HG03354 (cell line): Measurements from ENCODE around the gene STKLD1.
"Not testable (repeated sequence)": the region's sequence is repeated elsewhere in the genome, so short reads cannot be mapped to it uniquely, and the experiment has no call there.

ENCODE experiments used
- ATAC-seq: cut with Tn5 transposase; IDR thresholded peaks from one replicate; pipeline ENCODE4 v1.9.1; 2021; ENCODE audit warnings: mild to moderate bottlenecking; ENCODE audit not compliant: unreplicated experiment, poor library complexity, severe bottlenecking

STKLD1 gene

DNA sequence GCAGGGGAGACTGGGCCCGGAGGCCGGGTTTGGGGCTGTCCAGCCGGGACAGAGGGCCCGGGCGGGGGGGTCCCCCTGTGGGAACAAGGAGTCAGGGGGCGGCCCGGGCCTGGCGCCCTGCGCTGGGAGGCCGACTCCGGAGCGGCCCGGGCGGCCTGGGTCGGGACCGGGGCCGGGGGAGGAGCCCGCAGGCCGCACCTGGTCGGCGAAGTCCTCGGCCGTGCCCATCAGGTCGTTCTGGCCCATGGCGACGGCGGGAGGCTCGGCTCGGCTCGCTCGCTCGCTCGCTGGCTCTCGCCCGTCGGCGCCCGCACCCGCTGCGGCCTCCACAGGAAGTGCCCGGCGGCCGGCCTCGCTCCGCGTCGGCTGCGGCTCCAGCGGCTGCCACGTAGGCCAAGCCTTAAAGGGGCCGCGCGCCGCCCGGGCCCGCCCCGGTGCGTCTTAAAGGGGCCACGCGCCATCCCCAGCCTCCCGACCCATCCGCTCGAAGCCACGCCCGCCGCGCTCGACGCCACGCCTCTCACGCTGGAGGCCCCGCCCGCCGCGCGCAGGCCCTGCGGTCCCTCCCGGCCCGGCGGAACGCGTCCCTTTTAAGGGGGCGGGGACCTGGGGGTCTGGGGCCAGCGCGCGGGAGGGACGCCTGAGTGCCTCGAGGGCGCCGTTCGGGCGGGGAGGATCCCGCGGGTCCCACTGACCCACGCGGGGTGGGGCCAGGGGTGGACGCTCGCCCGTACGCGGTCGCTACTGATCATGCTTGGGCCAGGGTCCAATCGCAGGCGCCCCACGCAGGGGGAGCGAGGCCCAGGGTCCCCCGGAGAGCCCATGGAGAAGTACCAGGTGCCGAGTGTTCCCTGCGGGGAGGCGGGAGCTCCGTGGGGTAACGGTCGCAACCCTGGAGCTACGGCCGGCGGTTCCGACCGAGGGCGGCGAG is at the start of gene STKLD1, which contains the start of gene SURF4:
STKLD1 (plus strand) TSS at position 643 of the 931 bp plus-strand sequence; CDS start at position 751, 108 bp downstream.
SURF4 (minus strand) TSS at position 337 of the 931 bp plus-strand sequence; CDS start at position 246, 91 bp downstream.
- ATAC-seq: peak; percentile 93

DNA sequence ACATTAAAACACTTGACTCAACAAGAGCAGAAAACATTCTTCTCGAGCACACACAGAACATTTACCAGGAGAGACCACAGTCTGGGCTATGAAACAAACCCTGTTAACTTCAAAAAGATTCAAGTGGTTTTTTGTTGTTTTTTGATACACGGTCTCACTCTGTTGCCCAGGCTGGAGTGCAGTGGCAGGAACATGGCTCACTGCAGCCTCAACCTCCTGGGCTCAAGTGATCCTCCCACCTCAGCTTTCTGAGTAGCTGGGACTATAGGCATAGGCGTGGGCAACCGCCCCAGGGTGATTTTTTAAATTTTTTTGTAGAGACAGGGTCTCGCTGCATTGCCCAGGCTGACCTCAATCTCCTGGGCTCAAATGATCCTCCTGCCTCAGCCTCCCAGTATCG is 49.1 kb upstream of the STKLD1 start:
- ATAC-seq: not testable (repeated sequence)

DNA sequence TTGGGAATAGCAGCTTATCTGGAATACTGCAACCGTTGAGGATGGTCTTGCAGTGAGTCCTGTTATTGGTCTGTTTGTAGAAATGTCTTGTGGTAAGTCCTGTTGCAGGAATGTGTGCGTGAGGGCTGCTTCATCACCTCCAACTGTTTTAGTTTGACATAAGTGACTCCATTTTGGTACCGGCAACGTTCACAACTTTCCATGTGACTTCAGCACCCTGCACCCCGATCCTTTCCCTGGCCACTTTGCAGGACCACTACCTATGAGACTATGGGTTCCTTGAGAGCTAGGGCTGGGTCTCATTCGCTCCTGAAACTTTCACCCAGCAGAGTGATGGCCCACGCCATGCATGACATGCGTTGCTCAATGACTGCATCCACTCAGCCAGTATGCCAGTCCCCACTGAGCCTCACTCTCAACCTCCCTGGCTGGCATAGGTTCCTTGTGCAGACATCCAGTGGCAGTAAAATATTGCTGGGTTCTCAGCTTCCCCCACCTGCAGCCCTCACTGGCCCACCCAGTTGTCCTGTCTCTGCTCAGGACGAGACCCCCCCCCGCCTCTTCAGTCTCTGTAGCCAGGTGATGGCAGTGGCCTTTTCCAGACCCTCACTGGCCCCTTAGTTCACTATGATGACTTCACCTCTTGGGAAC is 48.2 kb upstream of the STKLD1 start:
- ATAC-seq: no peak

DNA sequence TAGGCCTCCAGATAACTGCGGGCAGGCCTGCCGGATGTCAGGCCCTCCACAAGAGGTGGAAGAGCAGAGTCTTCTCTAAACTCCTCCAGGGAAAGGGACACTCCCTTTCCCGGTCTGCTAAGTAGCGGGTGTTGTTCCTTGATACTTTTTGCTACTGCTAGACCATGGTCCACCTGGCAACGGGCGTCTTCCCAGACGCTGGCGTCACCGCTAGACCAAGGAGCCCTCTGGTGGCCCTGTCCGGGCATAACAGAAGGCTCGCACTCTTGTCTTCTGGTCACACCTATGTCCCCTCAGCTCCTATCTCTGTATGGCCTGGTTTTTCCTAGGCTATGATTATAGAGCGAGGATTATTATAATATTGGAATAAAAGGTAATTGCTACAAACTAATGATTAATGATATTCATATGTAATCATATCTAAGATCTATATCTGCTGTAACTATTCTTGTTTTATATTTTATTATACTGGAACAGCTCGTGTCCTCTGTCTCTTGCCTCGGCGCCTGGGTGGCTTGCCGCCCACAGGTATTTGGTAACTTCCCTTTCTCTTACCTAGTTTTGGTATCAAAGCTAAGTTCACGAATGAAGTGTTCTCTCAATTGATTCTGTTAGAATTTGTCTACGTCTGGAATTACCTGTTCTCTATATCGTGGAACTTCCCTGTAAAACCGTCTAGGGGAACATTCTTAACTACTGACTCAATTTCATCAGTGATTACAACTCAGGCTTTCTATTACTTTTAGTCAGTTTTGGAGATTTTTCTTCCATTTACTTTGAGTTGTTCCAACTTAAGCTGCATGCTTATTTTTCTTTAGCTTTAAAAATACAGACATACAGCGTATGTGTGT is 46.6 kb upstream of the STKLD1 start:
- not testable (repeated sequence) for ATAC-seq

DNA sequence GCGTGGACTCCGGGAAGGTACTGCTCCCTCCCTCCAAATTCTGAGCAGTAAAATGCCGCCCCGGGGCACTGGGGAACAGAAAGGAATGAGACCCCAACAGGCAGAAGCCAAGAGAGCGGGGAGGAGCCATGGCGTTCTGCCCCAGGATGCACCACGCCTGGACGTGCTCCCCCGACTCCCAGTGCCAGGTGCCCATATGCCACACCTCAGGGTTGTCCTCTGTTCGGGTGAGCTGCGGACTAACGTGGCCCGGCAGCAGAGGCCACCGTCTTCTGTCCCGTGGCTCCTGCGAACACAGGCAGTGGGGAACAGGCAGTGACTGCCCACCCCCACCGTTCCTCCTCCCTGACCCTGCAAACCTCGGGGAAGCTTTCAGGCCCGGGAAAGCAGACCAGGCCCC is 44.9 kb upstream of the STKLD1 start:
- no peak for ATAC-seq

DNA sequence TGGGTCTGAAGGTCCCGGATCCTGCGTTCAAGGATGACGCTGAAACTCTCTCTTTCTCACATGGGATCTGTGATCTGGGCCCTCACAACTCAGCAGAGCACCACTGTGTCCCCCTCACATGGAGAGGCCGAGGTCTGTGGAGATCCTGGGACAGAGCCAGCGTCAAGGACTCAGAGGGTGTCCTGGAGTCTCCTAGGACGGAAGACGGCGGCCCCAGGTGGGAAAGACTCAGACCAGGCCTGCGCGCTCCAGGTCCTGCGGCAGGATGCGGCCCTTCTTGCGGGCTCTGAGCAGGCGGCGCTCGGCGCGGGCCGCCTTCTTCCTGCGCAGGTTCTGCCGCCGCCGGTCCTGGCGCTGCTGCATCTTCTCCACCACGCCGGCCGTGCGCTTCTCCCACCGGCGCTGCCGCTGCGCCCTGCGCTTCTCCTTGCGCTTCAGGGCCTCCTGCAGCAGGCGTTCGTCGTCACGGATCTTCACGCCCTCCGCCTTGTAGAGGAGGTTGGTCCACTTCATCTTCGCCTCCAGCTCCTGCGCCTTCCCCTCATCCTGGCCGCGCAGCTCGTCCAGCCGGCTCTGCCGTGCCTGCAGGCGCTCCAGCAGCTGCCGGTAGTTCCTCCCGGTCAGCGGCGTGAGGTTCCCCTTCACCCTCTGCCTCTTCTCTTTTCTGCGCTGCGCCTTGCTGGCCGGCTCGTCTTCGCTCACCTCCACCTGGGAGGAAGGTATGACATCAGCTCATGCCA is 44.4 kb upstream of the STKLD1 start:
- ATAC-seq: no peak

DNA sequence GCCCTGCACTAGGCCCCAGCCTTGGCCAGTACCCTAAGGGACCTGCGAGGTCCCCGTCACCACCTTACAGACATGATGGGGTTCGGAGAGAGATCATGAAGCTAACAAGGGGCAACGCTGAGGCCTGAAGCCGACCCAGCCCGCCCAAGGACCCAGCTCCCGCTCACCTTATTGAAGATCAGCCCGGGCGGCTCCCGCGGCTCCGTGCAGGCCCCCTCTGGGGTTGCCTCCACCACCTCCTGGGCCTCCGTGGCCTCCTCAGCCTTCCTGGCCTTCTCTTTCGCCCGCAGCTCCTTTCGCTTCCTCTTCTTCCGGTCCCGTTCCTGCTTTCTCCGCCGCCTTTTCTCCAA is 43.8 kb upstream of the STKLD1 start:
- no peak for ATAC-seq

DNA sequence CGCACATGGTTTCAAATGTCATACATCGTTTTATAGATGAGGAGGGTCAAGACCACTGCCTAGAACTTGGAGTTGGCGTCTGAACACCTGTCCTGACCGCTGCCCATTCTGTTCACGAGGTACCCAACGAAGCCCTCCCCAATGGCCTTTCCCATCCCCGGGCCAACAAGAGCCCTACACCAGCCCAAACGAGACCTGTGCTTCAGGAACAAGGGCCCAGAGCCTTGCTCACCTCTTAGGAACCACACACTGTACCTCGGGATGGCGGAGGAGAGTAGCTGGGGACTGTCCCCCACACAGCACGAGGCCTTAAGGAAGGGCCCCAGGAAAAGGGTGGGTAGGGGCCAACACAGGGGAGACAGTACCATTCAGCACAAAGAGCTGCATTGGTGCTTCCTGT is 43.2 kb upstream of the STKLD1 start:
- ATAC-seq: no peak

DNA sequence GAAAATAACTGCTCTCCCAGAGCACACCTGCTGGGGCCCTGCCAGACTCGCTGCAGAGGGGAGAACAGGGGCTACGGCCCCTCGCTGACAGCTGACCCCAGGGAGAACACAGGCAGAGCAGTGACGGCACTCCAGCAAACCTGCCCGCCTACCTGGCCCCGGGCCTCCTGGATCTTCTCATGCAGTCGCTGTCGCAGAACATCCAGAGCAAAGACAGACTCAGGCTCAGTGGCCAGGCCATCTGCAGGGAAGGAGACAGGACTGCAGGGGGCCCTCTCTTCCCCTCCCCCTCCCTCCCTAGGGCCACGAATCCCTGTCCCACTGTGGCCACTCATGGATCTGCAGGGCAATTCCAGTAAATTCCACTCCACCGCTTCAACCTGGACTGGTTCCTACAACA is 42.6 kb upstream of the STKLD1 start:
- no peak for ATAC-seq

DNA sequence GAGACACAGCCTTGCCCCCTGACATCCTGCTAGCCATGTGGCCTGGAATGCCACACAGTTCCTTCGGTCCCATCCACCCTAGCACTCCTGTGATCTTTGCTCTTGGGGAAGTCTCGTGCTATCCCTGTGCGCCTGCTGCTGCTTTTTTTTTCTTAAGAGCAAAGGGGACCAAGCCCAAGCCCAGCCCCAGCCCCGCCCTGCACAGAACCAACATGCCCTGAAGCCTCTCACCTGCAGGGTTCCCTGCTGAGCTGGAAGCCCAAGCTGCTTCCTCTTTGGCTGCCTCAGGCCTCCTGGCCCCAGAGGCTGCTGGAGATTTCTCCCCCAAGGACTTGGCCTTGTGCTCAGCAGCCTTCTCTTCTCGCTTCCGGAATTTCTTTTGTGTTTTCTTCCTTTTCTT is 42.0 kb upstream of the STKLD1 start:
- ATAC-seq: no peak

DNA sequence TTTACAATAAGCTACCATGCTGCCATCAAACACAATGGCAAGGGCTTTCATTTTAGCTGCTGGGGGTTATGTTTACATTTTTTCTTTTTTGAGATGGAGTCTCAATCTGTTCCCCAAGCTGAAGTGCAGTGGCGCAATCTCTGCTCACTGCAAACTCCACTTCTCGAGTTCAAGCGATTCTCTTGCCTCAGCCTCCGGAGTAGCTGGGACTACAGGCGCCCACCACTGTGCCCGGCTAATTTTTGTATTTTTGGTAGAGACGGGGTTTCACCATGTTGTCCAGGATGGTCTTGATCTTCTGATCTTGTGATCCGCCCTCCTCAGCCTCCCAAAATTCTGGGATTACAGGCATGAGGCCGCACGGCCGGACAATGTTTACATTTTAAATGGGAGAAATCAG is 41.3 kb upstream of the STKLD1 start:
- ATAC-seq: not testable (repeated sequence)

DNA sequence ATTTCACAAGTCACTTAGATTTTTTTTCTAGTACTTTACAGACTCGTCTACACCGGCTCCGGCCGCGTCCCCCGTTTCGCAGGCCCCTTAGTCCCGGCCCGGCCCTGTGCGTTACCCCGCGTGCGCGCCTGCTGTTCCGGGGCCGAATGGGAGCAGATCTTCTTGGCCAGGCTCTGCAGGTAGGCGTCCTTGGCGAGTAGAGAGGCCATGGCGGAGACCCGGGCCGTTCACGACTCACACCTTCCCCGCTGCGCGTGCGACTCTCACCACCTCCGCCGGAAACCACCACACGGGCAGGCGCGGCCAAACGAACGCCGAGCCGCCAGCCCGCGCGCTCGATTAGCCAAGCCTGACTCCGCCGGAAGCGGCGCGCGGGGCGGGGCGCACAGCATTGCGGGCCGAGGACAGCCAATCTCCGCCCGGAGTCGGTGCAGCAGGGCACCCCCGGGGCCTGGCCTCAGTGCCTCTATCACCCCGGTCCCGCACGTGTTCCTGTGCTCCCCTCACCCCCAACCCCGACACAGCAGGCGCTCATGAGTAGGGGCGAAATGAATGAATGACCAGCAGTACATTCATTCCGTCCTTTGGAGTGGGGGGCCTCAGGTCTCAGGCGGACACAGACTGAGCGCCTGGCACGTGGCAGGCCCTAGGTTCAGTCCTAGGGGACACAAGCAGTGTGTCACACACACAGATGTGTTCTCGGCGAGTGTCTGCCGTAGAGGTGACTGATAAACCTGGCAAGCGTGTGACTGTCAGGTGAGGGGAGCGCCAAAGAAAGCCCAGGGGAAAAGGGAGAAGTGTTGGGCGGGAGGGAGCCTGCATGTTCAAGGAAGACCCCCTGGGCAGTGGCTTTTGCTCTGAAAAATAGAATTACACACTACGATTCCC is 40.0 kb upstream of the STKLD1 start, which contains the start of gene SURF6:
SURF6 (minus strand) TSS at position 265 of the 888 bp plus-strand sequence; CDS start at position 209, 56 bp downstream.
- ATAC-seq: peak; percentile 87

DNA sequence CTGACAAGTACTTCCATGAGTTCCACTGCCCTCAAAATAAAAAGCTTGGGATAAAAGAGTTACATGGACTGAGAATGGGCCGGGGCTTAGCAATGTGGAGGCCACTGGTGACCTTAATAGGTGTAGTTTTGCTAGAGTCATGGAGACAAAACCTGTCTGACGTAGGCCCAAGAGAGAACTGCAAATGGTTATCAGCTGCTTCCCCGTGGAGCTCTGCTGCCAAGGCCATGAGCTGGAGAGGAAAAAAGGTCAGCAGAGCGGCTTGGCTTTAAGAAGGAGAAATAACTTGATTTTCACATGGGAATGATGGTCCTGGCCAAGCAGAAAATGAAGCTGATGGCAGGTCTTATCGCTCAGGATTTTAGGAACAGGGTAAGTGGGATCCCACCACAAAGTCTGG is 36.5 kb upstream of the STKLD1 start:
- ATAC-seq: no peak

DNA sequence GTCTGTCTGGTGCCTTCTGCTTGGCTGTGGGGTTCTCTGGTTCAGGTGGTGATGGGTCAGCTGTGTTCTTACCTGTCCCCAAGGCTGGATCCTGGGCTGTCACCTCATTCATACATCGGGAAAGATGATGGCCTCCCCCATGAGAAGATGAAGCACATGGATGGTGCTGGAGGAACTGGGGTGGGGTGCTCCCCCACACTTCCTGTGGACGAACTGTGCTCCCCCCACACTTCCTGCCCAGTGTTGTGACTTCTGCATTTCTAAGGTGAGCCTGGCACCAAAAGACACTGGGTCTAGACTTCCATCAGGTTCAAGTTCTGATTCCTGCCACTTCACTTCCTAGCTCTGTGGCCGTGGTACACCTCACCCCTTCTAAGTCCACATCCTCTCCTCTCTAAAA is 35.9 kb upstream of the STKLD1 start:
- ATAC-seq: no peak

DNA sequence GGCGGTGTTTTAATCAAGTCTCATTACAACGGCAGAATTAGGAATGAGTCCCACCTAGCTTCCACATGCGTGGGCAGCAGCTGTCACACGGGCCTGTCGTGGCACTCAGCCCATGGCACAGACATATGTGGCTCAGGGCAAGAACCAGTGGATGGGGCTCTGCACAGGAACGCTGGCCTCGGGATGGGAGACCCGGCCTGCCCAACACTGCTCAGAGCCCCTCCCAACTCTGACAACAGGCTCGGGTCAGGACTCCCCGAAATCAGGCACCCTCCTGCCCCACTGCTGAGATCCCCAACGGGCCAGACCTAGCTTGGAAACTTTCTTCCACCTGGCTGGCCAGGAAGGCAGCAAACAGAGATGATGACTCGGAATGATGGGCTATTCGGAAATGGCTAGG is 35.2 kb upstream of the STKLD1 start:
- no peak for ATAC-seq

DNA sequence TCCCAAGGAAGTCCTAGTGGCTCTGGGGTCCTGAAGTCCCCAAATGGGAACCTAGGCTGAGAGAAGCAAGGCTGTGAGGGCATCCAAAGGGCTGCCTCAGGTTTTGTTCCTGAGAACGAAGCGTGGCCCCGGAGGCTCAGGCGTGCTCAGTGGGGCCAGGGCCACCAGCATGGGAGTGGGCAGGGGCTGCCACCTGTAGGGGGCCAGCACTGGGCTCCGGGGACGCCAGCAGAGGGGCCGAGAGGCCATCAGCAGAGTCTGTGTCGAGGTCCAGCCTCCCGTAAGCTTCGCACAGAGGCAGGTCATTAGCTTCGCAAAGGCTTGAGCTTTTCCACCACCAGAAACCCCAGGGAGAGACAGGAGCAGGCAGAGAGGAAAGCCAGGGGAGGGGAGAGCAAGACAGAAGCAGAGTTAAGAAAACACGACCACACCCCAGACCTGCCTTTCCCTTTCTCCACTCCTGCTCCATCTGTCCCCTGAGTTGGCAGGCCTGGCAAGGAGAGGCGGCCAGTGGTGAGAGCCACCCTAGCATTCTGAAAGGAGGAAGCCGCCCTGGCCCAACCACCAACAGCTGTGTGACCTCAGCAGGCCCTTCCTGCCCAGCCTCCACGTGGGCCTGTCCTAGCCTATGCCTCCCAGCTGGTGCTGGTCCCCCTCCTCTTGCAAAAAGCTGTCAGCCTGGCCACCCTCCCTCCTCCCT is 34.6 kb upstream of the STKLD1 start:
- ATAC-seq: no peak

DNA sequence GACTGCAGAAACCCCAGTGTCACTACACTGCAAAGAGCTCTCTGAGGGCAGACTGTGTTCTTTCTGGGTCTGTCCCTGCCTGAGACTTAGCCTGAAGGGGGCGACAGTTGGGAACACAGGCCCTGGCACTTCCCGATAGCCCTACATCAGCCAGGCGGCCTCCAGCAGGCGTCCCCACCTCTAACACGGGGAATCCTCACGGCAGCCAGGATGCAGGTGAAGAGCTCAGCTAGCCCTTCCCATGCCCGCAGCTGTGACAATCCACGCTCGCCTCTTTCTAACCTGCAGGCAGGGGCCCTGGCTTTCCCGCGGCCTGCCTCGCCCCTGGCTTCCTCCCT is 34.1 kb upstream of the STKLD1 start:
- no peak for ATAC-seq

DNA sequence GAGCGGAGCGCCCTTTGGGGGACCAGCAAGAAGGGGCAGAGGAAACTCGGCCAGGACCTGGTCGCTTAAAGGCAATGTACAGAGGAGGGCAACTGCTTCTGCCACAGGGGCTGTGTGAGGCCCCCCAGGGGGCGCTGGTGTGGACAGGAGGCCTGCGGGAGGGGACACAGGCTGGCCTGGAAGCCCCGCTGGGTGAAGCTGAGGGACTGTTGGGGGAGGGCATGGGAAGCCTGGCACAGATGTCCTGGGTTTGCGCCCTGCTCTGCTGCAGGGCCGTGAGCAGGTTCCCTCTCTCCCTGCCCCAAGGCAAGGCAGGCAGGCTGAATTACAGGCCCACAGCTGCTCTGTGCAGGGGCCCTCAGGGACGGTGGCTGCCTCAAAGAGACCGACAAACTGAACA is 33.6 kb upstream of the STKLD1 start:
- no peak for ATAC-seq
